Colonic mucosa (tissue), 4 donors: ENCODE measurements around the gene SACM1L. TPM values are rescaled to one million over a fixed set of nuclear protein-coding genes. Genes with fewer than 3 reads are reported as not detected.

Experiments
- DNase-seq: peaks from one replicate; pipeline ENCODE4 v3.0.0-alpha.2; 2020
- H3K27ac ChIP-seq: fragments of 200-600 bp; one replicate; pipeline ENCODE4 v1.8.0; 2021
- H3K27me3 ChIP-seq: fragments of 200-600 bp; one replicate; pipeline ENCODE4 v1.8.0; 2021
- H3K36me3 ChIP-seq: fragments of 200-600 bp; one replicate; pipeline ENCODE4 v1.8.0; 2021
- H3K4me1 ChIP-seq: fragments of 200-600 bp; one replicate; pipeline ENCODE4 v1.8.0; 2021; ENCODE audit warnings: mild to moderate bottlenecking
- H3K4me3 ChIP-seq: fragments of 200-600 bp; one replicate; pipeline ENCODE4 v1.8.0; 2021
- H3K9ac ChIP-seq, 2 donors: one replicate each; pipeline ENCODE4 v1.7.0; 2013; ENCODE audit warnings: control low read depth in 2 of 2, low read depth in 2 of 2, low read length in 2 of 2
- H3K9me3 ChIP-seq: fragments of 200-600 bp; one replicate; pipeline ENCODE4 v1.8.0; 2021
- intact Hi-C: fragments of 100-400 bp; cut with DNase I; formaldehyde crosslinking; loops from one replicate; pipeline ENCODE4 v1.14.1; 2022
- total RNA-seq, 2 donors: library from RNA; stranded (reverse); fragmentation: NEBNext Ultra II Directional in 1 of 2; extraction: Animal tissue kit (Norgen Biotek cat#: 25700) in 1 of 2; gene quantifications; one replicate each; pipeline ENCODE4 v1.2.1, GENCODE V29; 2021
- TF ChIP-seq, protein P1 (sequence below): fragments of 200-600 bp; IDR thresholded peaks from one replicate; pipeline ENCODE4 v1.8.0; 2022; ENCODE audit warnings: antibody characterized with exemption, mild to moderate bottlenecking
- donor health status: healthy.
- donor health status: DM: no; HTN: no; CAD: no.
- donor health status: DM: no; HTN: no; CAD: no.

The SACM1L gene
- total RNA-seq, 2 donors from 2014 or later: 47.2 TPM

DNA sequence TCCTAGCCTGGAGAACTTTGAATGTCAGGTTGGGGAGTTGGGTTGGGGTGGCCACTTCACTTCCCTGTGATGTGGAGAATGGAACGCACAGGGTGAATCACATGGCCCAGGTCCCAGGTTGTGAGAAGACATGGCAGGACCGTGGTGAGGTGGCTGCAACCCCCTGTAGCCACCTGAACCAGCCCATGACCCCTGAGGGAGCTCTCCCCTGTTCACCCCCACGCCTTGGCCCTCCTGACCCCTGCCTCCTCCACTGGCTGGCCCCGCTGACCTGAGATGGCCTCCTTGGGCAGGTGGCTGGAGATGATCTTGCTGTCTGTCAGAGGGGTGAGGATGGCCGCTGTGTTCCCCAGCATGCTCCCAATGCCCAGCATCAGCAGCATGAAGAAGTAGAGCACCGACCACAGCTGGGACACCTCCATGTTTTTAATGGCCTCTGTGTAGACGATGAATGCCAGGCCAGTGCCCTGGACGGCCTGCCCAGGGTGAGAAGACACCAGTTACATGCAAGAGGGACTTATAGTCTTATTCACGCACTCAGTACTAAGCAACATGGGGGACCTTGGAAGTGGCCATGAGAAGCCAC lies 76.2 kb downstream of the SACM1L start:
- no peaks in the 10 kb centered on the region for H3K9me3 ChIP-seq
- H3K9ac ChIP-seq: no peak overlapping the region
- no peaks in the 10 kb centered on the region for H3K4me1 ChIP-seq
- no peak overlapping the region for H3K27ac ChIP-seq
- intact Hi-C loops: no loop called here
- no peaks in the 10 kb centered on the region for H3K27me3 ChIP-seq
- TF ChIP-seq, protein P1, sequence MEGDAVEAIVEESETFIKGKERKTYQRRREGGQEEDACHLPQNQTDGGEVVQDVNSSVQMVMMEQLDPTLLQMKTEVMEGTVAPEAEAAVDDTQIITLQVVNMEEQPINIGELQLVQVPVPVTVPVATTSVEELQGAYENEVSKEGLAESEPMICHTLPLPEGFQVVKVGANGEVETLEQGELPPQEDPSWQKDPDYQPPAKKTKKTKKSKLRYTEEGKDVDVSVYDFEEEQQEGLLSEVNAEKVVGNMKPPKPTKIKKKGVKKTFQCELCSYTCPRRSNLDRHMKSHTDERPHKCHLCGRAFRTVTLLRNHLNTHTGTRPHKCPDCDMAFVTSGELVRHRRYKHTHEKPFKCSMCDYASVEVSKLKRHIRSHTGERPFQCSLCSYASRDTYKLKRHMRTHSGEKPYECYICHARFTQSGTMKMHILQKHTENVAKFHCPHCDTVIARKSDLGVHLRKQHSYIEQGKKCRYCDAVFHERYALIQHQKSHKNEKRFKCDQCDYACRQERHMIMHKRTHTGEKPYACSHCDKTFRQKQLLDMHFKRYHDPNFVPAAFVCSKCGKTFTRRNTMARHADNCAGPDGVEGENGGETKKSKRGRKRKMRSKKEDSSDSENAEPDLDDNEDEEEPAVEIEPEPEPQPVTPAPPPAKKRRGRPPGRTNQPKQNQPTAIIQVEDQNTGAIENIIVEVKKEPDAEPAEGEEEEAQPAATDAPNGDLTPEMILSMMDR: no peak
- no peak overlapping the region for H3K4me3 ChIP-seq
- no peaks in the 10 kb centered on the region for H3K36me3 ChIP-seq
- DNase-seq: peak; percentile 8

GRCh38 chr3:45765958-45766357 lies 76.8 kb downstream of the SACM1L start:
- peak; percentile 3 for DNase-seq
- no peak overlapping the region for H3K27ac ChIP-seq
- no peaks in the 10 kb centered on the region for H3K4me1 ChIP-seq
- H3K36me3 ChIP-seq: no peaks in the 10 kb centered on the region
- TF ChIP-seq, protein P1: no peak
- H3K27me3 ChIP-seq: no peaks in the 10 kb centered on the region
- no peak overlapping the region for H3K9ac ChIP-seq
- no peak overlapping the region for H3K4me3 ChIP-seq
- intact Hi-C loops: no loop called here
- no peaks in the 10 kb centered on the region for H3K9me3 ChIP-seq

DNA sequence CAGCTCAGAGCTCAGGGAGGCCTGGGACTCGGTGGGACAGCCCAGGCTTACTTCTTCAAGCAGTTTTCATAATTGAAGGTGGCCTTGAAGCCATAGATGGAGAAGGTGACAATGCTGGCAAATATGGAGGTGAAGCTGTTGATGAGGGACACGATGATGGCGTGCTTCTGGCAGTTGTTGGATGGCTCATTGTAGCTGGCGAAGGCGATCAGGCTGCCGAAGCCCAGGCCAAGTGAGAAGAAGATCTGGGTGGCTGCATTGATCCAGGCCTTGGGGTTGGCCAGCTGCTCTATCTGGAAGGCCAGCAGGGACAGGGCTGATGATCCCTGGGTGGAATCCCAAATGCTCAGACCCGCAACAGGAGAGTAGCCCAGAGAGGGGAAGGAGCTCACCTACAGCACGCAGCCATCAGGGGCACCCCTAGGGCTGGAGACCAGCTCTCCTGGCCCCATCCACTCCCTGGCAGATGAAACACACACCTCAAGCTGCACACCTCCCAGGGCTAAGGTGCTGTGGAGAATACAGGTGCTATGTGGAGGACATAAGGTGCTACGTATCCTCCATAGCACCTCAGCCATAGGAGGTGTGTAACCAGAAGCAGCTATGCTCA lies 82.1 kb downstream of the SACM1L start:
- no peak overlapping the region for H3K27ac ChIP-seq
- H3K36me3 ChIP-seq: no peaks in the 10 kb centered on the region
- H3K4me1 ChIP-seq: peaks cover 11% of the 10 kb centered on the region
- no peak overlapping the region for H3K4me3 ChIP-seq
- intact Hi-C loops: no loop called here
- H3K27me3 ChIP-seq: no peaks in the 10 kb centered on the region
- no peaks in the 10 kb centered on the region for H3K9me3 ChIP-seq
- TF ChIP-seq, protein P1: no peak
- no peak for DNase-seq
- H3K9ac ChIP-seq: no peak overlapping the region

- Histone ChIP-seq H3K27ac (no peak overlapping the region), H3K9me3 (no peaks in the 10 kb centered on the region), H3K9ac (no peak overlapping the region), H3K4me1 (peaks cover 11% of the 10 kb centered on the region), H3K27me3 (no peaks in the 10 kb centered on the region), H3K36me3 (no peaks in the 10 kb centered on the region), H3K4me3 (no peak overlapping the region)
- DNase-seq: no peak
- TF ChIP-seq, protein P1: no peak
- intact Hi-C loops: no loop called here
These were observed 82.6 kb downstream of the SACM1L start for GRCh38 chr3:45771831-45772230.

GRCh38 chr3:45772341-45773035 lies 83.3 kb downstream of the SACM1L start:
- Histone ChIP-seq H3K4me3 (no peak overlapping the region), H3K27ac (peak overlapping the region; percentile 57), H3K9ac (peak overlapping the region; percentile 5 to 43), H3K4me1 (peaks cover 11% of the 10 kb centered on the region), H3K9me3 (no peaks in the 10 kb centered on the region), H3K27me3 (no peaks in the 10 kb centered on the region), H3K36me3 (no peaks in the 10 kb centered on the region)
- TF ChIP-seq, protein P1: no peak
- no peak for DNase-seq
- intact Hi-C loops: no loop called here
